LNCAP (cell line): Measurements from ENCODE around the gene MTMR10.

Experiments used
- CTCF ChIP-seq: fragments of 450-650 bp; IDR thresholded peaks from 2 replicates; pipeline ENCODE4 v1.5.1; 2017; ENCODE audit warnings: mild to moderate bottlenecking

MTMR10 gene

GRCh38 chr15:30974112-30974511, 17.3 kb downstream of the MTMR10 start:
- no peak for TF ChIP-seq CTCF

- TF ChIP-seq CTCF = no peak
These were observed 18.0 kb downstream of the MTMR10 start for GRCh38 chr15:30973379-30973778.

GRCh38 chr15:30969724-30970123, 21.7 kb downstream of the MTMR10 start:
- TF ChIP-seq CTCF = no peak

GRCh38 chr15:30963681-30964080, 27.7 kb downstream of the MTMR10 start:
- TF ChIP-seq CTCF = no peak

- TF ChIP-seq CTCF = no peak
These were observed 28.8 kb downstream of the MTMR10 start for GRCh38 chr15:30962659-30963058.

GRCh38 chr15:30962079-30962478, 29.3 kb downstream of the MTMR10 start:
- no peak for TF ChIP-seq CTCF

- no peak for TF ChIP-seq CTCF
These were observed 33.2 kb downstream of the MTMR10 start for GRCh38 chr15:30958219-30958618.

GRCh38 chr15:30956216-30957124, 35.0 kb downstream of the MTMR10 start:
- TF ChIP-seq CTCF = no peak
